Ureter (tissue), 1 donor: Measurements from ENCODE around the gene LRRC32. TPM values are rescaled to one million over a fixed set of nuclear protein-coding genes. Genes with fewer than 3 reads are reported as not detected.
A peak's percentile ranks its signal among the peaks of the same experiment; 100 is the strongest.

Experiments
- DNase-seq: peaks from one replicate; pipeline ENCODE4 v3.0.0-alpha.2; 2020; ENCODE audit warnings: low spot score
- total RNA-seq: library from RNA; stranded (reverse); gene quantifications from one replicate; pipeline ENCODE4 v1.2.4, GENCODE V29; 2023
- donor health status: DM: yes; HTN: yes; CAD: no.

The LRRC32 gene
- total RNA-seq, 1 donor from 2014 or later = 83.7 TPM

DNA sequence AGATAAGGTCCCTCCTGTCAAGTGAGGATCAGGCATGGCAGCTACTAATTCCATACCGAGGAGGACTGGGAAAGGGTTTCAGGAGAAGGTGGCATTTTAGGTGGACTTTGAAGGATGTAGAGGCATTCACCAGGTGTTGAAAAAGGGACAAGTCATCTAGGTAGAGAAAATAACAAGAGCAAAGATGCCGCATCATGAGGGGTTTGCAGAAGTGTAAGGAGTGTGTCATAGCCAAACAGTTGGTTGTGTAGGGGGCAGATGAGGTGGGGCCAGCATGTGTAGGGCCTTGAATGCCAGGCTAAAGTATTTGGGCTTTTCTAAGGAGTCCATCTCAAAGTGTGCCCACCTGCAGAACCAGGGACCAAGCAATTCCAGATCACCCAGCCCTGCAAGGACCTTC lies 11.6 kb upstream of the LRRC32 start:
- no peak for DNase-seq

DNA sequence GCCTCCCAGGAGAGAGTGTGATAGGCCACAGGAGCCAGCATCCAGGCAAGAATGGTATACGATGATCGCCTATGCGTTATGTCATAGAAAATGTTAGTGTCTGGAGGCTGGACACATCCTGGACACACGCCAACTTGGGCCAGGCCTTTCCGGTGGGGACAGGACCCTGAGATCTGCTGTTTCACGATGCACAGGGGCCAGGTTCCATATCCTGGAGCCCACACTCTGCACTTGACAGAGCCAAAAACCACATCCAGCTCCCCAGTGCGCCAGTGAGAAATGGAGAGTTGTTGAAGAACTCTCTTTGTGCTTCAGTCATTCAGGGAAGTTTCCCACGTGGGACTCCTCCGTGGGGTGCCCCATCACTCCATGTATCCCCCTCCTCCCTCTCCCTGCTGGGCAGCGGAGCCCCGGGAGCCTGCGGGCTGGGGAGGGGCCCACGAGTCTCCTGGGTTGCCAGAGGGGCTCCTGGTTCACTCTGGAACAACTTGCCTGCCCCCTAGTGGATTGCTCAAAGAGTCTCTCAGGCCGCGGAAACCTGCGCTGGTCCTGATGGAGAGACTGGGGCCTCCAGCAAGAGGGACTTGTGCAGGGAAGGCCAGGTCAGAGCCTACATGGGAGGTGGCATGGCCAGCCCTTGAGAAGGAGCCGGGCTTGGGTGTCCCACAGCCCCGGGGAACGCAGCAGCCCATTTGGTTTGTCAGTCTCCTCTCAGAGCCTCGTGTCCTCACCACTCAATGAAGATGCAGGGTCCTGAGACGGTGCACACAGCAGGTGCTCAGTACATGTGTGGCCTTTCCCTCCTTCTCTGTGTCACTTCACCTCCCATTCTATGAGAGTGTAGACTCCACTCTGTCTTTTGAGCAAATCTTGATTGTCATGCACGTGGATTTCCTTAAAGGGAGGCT lies 10.2 kb upstream of the LRRC32 start:
- peak; percentile 72 for DNase-seq

DNA sequence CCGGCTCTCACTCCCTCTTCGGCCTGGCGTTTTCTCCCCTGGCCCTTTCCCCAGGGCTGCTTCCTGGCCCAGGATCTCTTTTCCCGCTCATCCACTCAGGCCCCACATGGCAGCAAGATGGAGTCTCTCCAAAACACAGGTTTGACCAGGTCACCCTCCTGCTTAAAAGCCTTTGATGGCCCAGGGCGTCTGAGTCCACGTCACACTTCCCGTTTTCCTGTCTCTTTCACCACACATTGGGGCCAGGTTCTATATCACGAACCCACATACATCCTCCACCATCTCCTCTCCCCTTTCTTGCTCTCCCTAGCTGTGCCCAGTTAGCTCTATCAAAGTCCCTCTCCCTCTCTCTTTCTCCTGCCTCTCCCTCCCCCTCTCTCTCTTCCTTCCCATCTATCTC lies 7.8 kb upstream of the LRRC32 start:
- no peak for DNase-seq

DNA sequence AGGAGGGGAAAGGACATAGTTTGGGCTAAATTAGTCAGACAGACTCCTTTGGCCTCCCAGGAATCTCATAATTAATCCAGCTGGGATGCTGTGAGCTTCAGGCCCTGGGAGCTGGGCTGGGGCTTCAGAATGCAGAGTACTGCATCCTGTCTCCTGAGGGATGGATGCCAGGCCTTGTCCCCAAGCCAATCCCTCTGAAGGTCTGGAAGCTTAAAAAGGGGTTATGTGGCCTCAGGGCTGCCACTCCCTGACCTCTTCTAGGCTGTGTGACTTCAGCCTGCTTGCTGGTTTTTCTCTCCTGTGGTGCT lies 6.9 kb upstream of the LRRC32 start:
- no peak for DNase-seq

DNA sequence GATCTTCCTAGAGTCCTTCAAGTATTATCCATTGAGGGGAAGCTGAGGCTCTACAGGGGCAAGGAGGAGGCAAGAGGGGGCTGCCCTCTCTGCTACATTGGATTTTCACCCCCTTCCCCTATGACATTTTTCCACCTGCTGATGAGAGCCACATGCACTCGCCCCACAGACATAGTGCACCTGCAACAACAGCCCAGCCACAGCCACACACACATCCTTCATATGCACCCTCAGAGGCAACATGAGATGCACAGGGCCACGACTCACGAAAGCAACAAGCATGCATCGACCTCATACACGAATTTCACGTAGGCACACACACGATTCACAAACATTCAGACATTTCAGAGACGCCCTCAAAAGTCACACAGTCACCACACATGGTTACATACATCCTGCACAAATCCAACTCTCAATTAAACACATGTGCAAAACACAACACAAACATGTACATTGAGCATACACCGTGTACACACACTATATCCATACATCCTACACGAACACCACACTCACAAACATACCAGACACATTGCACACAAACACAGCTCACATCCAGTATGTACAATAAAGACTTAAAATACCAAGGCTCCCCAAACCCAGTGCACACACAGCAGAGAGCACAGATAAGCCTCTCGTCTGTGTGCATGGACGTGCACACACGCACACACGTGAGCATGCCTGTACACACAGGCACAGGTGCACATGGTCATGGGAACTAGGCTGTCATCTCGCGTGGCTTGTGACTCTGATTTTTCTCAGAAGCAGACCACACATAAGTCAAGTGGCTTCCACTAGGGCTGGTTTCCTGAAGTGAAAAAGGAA lies 6.3 kb upstream of the LRRC32 start:
- DNase-seq = no peak

DNA sequence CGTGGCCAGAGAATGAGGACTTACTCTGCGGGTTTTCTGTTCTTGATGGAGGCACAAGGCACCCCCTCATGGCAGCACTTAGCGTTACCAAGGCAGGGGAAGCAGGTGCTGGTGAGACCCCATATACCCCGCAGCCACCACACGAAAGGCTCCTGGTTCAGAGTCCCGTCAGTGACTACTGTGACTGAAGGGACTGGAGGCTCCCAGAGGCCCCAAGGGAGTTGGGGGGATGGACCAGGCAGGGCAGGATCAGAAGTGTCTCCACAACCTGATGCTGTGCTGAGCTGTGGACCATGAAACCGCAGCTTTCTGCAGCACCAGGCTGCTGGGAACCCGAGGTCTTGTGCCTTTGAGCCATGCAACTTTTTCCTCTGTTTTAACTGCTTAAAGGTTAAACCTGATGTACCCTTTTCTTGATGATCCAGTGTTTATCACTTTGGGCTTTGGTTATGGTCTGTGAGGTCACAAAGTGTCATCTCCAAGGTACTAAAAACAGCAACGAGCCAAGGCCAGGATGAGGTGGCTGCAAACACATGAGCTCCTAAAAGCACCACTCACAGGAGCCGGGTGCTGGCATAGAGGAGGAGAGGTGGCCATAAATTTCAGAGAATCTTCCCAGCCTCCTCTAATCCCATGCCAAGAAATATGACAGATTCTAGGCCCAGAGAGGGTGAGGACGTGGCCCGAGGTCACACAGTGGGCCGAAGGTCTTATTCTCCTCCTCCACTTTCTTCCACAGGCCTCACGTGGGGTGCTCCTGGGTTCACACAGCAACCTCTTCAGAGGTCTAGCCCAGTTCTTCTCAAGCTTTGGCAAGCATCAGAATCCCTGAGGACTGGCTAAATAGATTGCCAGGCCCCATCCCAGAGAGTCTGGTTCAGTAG lies 4.2 kb upstream of the LRRC32 start:
- DNase-seq = no peak

DNA sequence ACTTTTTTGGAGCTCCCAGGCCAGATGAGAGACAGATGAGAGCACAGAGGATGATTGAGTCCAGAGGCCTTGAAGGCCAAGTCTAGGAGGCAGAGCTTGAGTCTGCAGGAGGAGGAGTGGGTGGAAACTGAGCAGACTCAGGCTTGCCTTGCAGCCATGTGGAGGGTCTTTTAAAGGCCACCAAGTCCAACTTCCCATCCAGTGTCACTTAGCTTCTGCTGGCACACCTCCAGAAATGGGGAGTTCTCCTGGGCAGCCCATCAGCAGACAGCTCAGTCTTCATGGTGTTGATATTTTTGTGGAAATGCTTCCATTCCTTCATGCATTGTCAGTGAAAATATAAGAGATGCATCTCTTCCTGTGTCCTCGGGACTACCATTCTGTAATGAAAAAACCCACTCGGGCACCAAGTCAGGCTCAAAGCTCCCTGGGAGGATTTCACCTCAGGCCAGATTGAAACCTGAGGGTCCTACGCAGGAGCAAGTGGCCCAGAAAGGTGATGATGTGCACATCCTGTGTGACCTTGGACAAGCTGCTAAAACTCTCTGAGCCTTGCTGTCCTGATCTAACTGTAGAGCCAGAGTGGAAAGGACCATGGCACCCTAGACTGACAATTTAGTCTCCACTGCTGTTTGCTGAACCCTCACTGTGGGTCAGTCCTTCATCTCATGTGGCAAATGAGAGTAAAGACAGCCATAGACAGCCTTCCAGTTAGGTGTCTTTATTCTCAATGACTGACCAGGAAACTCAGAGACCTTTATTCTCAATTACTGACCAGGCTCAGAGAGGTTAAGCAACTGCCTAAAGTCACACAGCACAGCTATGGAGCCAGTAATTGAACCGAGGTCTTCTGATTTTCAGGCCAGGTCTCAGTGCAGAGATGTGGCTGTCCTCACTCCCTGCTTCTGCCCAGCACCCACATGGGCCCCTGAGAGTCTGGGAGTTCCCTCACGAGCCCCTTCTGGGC lies 2.9 kb upstream of the LRRC32 start:
- DNase-seq = no peak

DNA sequence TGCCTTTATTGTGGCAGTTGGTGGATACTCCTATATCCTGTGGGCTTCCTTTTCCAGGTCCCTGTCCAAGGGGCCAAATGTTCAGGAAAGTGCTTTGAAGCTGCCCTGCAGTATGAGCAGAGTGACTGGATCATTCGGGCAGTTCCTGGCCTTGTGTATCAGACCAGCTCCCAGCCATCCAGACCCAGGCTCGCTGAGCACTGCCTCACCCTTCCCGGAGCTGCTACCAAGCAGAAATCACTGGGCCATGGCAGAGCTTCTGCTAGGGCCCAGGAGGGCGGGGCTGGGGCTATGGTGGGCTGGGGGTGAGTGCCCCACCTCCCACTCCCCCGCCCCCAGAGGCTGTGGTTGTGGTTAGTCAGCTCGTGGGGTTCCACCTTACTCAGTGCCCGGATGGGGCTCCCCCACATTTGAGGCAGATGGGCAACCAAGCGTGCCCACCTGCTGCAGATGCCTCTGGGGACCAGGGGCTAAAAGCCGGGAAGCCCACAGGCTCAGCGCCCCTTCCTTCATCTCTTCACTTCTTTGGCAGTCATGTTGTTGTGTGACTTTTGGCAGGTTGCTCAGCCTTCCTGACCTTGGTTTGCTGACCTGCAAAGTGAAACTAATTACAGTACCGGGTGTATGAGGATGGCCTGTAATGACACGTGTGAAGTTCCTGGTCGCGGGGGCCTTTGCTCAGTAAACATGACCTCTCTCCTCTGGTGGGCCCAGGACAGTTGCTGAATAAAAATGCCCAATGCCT lies 2.1 kb upstream of the LRRC32 start:
- no peak for DNase-seq

DNA sequence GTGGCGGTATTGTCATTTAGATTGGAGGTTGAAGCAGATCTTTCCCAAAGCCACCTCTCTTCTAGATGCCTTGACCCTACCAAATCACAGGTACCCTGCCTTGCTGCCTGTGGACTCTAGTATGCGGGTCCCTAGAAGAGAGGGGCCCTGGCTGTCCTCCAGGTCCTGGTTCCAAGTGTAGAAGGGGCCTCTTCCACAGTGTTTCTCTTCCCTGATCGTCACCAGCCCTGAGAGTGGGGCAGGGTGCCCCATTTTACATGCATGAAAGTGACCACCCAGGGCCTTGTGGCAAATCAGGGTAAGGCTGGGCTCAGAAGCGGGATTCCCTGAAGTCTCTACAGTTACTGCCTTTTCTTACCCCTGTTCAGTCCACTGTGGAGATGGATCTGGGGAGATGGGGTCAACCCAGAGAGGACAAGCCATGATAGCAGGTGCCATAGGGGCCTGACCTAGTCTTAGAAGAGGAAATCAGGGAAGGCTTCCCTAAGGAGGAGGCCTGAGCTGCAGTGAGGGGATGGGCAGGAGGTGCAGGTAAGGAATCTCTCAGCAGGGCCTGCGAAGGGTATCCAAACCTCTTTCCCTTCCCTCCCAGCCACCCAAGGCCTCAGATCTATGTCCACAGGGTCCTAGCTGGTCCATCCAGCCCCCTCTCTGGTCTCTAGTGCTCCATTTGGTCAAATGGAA lies 1.2 kb upstream of the LRRC32 start:
- no peak for DNase-seq

DNA sequence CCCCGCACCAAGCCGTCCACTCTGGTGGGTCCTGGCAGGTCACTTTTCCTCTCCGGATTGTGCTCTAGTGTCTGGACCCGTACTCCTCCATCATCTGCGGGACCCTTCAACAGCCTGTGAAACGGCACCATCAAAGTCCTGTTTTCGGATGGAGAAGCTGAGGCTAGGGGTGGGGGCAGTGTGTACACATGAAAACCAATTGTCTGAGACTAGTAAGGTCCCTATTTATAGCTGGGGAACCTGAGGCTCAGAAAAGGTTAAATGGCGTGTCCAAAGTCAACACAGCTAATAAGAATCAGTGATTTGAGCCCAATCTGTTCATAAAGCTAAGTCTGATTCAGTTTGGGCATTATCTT lies 668 bp upstream of the LRRC32 start:
- no peak for DNase-seq

DNA sequence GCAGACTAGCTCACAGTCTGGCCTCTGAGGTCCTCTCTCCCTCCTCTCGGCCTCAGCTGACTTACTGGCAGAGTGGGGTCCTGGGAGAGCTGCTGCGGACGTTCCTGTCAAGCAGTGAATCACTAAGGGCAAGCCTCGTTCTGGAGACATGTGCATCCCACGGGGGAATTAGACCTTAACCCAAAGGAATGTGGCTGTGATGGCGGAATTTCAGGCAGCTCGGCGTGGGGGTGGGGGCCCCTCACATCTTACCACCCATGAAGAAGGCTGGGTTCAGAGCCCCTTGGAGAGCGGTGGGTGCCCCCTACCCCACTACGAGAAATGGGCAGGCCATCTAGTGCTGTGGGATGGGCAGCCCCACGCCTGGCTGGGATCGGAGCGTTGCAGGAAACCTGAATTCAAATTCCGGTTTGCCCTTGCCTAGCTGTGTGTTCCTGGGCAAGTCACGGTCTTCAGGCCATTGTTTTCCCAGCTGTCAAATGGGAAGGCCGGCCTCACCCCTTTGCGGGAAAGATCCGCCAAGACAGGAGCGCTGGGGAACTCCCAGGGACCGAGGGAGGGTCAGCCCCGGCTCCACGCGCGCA lies 554 bp downstream of the LRRC32 start:
- DNase-seq = no peak

DNA sequence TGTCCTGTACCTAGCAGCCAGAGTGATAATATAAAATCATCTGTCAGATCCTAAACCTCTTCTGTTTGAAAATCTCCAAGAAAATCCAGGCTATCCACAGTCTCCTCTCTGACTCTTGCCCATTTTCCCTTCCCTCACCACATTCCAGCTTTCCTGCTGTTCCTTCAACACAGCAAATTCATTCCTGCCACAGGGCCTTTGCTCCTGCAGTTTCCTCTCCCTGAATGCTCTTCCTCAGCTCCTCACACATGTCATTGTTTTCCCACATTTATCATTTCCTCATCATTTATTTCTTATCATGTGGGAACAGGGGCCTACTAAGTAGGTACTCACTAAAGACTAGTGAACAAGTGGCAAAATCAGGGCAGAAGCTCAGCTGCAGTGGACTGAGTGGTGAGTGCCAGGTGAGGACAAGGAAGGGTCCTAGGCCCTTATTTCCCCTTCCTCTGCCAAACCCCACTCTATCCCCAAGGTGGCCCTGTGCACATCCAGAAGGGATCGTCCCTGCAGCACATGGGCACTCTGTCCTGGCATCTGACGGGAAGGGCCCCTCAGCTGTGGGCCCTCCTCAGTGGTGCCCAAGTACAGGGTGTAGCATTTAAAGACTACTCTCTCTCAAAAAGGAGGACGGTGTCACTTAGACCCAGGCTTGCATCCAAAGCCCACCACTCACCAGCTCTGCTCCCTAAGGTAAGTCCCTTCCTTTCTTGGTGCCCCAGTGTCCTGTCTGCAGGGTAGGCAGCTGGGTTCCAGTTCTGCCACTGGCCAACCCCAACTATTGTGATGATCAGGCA lies 2.0 kb downstream of the LRRC32 start:
- no peak for DNase-seq

DNA sequence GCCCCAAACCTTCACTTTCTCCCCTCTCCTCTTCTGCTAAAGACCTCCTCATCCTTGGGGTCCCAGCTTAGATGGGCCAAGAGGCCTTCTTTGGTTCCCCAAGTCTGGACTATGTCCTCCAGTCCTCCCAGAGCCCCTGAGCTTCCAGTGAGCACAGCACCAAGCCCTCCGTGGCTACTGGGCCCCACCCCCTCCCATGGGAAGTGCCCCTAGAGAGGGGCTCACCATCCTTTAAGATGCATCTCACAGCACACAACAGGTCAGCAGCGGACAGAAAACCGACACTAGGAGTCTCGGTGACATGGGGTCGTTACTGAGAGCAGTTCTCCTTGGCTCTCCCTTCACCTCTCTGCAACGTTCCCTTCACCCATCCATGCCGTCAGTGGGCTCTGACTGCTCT lies 2.7 kb downstream of the LRRC32 start:
- no peak for DNase-seq

DNA sequence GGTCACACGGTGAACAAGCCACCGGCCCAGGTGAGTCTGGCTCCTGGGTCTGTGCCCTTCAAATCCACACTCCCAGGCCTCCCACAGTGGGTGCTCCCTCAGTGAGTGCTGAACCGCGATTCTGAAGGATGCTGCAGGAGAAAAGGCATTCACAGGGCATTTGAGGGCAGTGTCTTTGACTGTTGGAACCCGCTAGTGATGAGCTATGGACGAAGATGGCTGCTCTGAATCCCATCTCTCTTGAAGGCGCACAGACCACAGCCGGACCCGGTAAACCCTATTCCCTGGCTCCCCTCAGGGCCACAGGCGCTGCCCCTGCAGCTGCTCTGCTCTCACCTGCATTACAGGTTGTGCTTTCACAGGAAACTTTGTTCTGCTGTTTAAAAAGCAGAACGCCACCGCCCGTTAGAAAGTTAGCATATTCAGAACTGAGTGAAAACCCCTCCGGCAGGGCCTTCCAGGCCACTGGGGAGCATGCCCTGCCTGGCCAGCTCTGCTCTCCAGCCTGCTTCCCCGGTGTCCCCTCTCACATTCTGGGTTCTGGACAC lies 3.2 kb downstream of the LRRC32 start:
- no peak for DNase-seq

DNA sequence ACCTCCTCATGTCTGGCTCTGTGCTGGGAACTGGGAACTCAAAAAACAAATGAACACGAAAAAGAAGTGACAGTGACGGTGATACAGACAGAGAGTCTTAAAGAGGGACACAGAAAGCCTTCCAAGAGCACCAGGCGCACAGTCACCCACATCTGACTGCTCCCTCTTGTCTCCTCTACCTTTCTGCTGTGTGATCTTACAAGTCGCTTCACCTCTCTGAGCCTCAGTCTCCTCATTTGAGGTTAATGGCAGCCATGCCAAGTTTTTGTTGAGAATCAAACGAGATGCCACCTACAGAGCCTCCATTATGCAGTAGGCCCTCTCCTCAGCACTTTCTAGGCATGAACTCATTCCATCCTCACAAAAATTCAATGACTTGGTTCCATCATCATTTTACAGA lies 3.7 kb downstream of the LRRC32 start:
- DNase-seq = no peak

DNA sequence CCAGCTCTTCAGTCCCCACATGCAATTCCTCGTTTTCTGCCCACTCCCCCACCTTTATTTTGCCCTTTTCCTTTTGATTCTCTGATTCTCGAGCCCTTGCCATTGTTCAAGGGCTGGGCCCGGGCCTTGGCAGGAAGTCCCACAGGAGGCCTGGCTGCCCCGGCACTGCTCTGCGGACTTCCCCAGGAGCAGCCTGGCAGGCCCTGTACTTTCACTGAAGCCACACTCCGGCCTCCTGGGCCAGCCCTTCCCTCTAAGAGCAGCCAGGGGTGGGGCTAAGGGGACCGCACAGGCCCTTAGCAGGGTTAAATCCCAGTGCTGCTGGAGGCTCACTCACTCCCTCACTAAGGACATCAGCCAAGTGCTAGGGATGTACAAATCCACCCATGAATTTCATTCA lies 4.1 kb downstream of the LRRC32 start:
- no peak for DNase-seq

DNA sequence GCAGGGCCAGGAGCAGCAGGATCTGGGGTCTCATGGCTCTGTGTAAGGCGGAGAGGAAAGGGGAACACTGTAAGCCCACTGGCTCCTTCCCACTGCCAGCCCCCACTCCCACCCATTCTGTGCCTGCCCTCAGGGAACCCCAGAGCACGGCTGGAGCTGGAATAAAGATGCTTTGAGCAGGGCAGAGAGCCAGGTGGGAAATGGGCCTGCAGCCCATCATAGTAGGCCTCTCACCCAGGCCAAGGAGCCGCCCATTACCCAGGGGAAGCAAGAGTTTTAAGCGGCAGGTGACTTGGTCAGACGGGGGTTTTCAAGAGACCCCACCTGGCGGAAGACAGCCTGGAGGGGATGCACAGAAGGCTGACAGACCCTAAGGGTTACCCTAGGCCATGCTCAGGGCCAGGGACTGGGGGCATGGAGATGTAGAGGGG lies 4.6 kb downstream of the LRRC32 start:
- DNase-seq = no peak

DNA sequence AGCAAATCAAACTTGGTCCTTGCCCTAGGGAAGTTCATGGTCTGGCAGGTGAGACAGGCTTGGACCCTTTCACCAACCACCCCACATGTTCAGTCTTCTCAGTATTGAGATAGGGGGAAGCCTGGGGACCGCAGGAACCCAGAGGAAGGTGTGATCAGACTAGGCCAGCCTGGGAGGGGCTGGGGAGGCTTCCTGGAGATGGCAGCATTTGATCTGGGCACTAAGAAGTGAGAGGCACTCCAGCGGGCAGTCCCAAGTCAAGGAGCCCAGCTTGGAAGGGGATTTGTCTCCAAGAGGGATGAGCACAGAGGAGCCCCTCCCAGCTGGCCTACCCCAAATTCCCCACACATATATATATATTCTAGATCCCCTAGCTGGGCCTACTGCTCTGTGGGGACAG lies 5.4 kb downstream of the LRRC32 start:
- no peak for DNase-seq
